Putamen (tissue), 1 donor: ENCODE measurements around the gene PDGFB.
"Not testable (repeated sequence)": the region's sequence is repeated elsewhere in the genome, so short reads cannot be mapped to it uniquely, and the experiment has no call there.

Source experiments
- DNase-seq: peaks from one replicate; pipeline ENCODE4 v3.0.0-alpha.2; 2016; ENCODE audit warnings: low spot score

PDGFB gene

GRCh38 chr22:39227542-39228272 lies 17.1 kb downstream of the PDGFB start:
- no peak for DNase-seq

GRCh38 chr22:39226353-39226752 lies 18.4 kb downstream of the PDGFB start:
- no peak for DNase-seq

- DNase-seq = no peak
Observed at GRCh38 chr22:39225591-39225990, 19.2 kb downstream of the PDGFB start.

- DNase-seq = no peak
Observed at GRCh38 chr22:39224550-39224949, 20.2 kb downstream of the PDGFB start.

GRCh38 chr22:39223091-39223710 lies 21.6 kb downstream of the PDGFB start:
- DNase-seq = no peak

GRCh38 chr22:39221999-39222686 lies 22.6 kb downstream of the PDGFB start:
- no peak for DNase-seq

GRCh38 chr22:39220890-39221850 lies 23.6 kb downstream of the PDGFB start:
- no peak for DNase-seq

GRCh38 chr22:39220450-39220849 lies 24.3 kb downstream of the PDGFB start:
- DNase-seq = no peak

- DNase-seq = no peak
Observed at GRCh38 chr22:39219071-39220039, 25.4 kb downstream of the PDGFB start.

- DNase-seq = not testable (repeated sequence)
Observed at GRCh38 chr22:39218432-39218831, 26.4 kb downstream of the PDGFB start.

GRCh38 chr22:39216143-39216490 lies 28.7 kb downstream of the PDGFB start:
- DNase-seq = no peak

- no peak for DNase-seq
Observed at GRCh38 chr22:39215426-39216142, 29.2 kb downstream of the PDGFB start.

- DNase-seq = no peak
Observed at GRCh38 chr22:39215070-39215396, 29.7 kb downstream of the PDGFB start.

GRCh38 chr22:39214383-39215069 lies 30.3 kb downstream of the PDGFB start:
- no peak for DNase-seq

GRCh38 chr22:39214006-39214382 lies 30.8 kb downstream of the PDGFB start:
- no peak for DNase-seq

GRCh38 chr22:39212721-39213376 lies 31.9 kb downstream of the PDGFB start:
- no peak for DNase-seq

- DNase-seq = no peak
Observed at GRCh38 chr22:39209756-39210155, 35.0 kb downstream of the PDGFB start.

GRCh38 chr22:39208013-39208680 lies 36.6 kb downstream of the PDGFB start:
- no peak for DNase-seq
